DND-41 (cell line): Measurements from ENCODE around the gene FOXD4L3.
"Not testable (repeated sequence)": the region's sequence is repeated elsewhere in the genome, so short reads cannot be mapped to it uniquely, and the experiment has no call there.

Source experiments
- EZH2 ChIP-seq: IDR thresholded peaks from 3 replicates; pipeline ENCODE4 v1.6.1; 2012; ENCODE audit warnings: borderline replicate concordance, low read depth, mild to moderate bottlenecking, moderate library complexity, low read length, inconsistent platforms; ENCODE audit not compliant: severe bottlenecking
- TF ChIP-seq, protein P1 (sequence below): IDR thresholded peaks from 2 replicates; pipeline ENCODE4 v1.5.1; 2012; ENCODE audit warnings: borderline replicate concordance, low read length, moderate library complexity, mild to moderate bottlenecking; ENCODE audit not compliant: poor library complexity, severe bottlenecking; ENCODE audit errors: extremely low read depth

DNA sequence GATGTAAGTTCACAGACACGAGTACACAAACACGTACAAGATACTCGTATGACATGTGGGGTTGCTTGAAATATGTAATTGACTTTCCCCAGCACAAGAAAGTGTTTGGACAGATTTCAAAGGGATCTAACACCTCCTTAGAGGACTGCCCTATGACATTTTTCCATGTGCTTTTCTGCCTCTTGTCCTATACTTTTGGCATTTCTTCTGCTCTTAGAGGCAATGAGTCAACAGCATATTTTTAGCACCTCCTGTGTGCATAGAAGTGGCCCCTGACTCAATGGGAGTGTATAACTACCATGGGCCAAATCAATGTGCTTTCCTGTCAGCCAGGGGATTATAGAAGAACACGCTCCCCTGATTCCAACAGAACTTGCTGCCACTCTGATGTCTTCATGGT is 49.0 kb downstream of the FOXD4L3 start:
- TF ChIP-seq, protein P1, sequence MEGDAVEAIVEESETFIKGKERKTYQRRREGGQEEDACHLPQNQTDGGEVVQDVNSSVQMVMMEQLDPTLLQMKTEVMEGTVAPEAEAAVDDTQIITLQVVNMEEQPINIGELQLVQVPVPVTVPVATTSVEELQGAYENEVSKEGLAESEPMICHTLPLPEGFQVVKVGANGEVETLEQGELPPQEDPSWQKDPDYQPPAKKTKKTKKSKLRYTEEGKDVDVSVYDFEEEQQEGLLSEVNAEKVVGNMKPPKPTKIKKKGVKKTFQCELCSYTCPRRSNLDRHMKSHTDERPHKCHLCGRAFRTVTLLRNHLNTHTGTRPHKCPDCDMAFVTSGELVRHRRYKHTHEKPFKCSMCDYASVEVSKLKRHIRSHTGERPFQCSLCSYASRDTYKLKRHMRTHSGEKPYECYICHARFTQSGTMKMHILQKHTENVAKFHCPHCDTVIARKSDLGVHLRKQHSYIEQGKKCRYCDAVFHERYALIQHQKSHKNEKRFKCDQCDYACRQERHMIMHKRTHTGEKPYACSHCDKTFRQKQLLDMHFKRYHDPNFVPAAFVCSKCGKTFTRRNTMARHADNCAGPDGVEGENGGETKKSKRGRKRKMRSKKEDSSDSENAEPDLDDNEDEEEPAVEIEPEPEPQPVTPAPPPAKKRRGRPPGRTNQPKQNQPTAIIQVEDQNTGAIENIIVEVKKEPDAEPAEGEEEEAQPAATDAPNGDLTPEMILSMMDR: not testable (repeated sequence)
- not testable (repeated sequence) for TF ChIP-seq EZH2
